OCI-LY7 (cell line): ENCODE data around the gene CLMP. TPM values are rescaled to one million over a fixed set of nuclear protein-coding genes. Genes with fewer than 3 reads are reported as not detected.

Experiments used
- BruUV-seq: library from RNA; stranded (reverse); fragments of 400-500 nt; replicated peaks from 2 replicates; lab custom pipeline; 2021; lab: Mats Ljungman, UMichigan
- CTCF ChIA-PET: fragments of 300-600 bp; sonication (Branson Sonifier 250); formaldehyde crosslinking; loops from one replicate; lab custom pipeline; 2022; ENCODE audit warnings: antibody characterized with exemption; ENCODE audit not compliant: unreplicated experiment; lab: Charles Lee
- POLR2A ChIA-PET: fragments of 300-600 bp; sonication (Branson Sonifier 250); formaldehyde crosslinking; loops from one replicate; lab custom pipeline; 2022; ENCODE audit warnings: antibody characterized with exemption; lab: Charles Lee
- DNase-seq: peaks from one replicate; pipeline ENCODE4 v3.0.0-alpha.2; 2015; ENCODE audit warnings: low spot score
- H2AFZ ChIP-seq: fragments of 200-600 bp; sonication (generic), shearing (Covaris generic); 2 replicates; pipeline ENCODE4 v1.6.1; 2014; ENCODE audit warnings: mild to moderate bottlenecking, antibody characterized with exemption, low read length, moderate library complexity
- H3K27ac ChIP-seq: fragments of 200-600 bp; sonication (generic); 2 replicates; pipeline ENCODE4 v1.5.1; 2014; ENCODE audit warnings: mixed run types, low read depth, mild to moderate bottlenecking, moderate library complexity, low read length, inconsistent platforms; ENCODE audit not compliant: poor library complexity, severe bottlenecking
- H3K36me3 ChIP-seq: fragments of 200-600 bp; sonication (generic); 2 replicates; pipeline ENCODE4 v1.6.1; 2014; ENCODE audit warnings: mild to moderate bottlenecking, antibody characterized with exemption, low read length, moderate library complexity, mixed read lengths; ENCODE audit not compliant: insufficient read depth
- H3K4me1 ChIP-seq: fragments of 200-600 bp; sonication (generic); 2 replicates; pipeline ENCODE4 v1.5.1; 2014; ENCODE audit warnings: mild to moderate bottlenecking, low read length; ENCODE audit not compliant: insufficient read depth, poor library complexity, severe bottlenecking
- H3K4me2 ChIP-seq: fragments of 200-600 bp; sonication (generic); 2 replicates; pipeline ENCODE4 v1.6.1; 2014; ENCODE audit warnings: mild to moderate bottlenecking, low read length
- H3K4me3 ChIP-seq: fragments of 200-600 bp; sonication (generic); 2 replicates; pipeline ENCODE4 v1.5.1; 2014; ENCODE audit warnings: mild to moderate bottlenecking, low read depth, low read length; ENCODE audit not compliant: poor library complexity, severe bottlenecking
- H3K79me2 ChIP-seq: fragments of 200-600 bp; sonication (generic); 2 replicates; pipeline ENCODE4 v1.6.1; 2016; ENCODE audit warnings: low read depth, mild to moderate bottlenecking, low read length, moderate library complexity, mixed read lengths; ENCODE audit not compliant: insufficient read depth
- H3K9me2 ChIP-seq: fragments of 200-600 bp; sonication (generic); 2 replicates; pipeline ENCODE4 v1.6.1; 2016; ENCODE audit warnings: mild to moderate bottlenecking, low read length, mixed read lengths; ENCODE audit not compliant: insufficient read depth
- H3K9me3 ChIP-seq: fragments of 200-600 bp; sonication (generic); 2 replicates; pipeline ENCODE4 v1.6.1; 2014; ENCODE audit warnings: mild to moderate bottlenecking, mixed run types, low read length, mixed read lengths
- H4K20me1 ChIP-seq: fragments of 200-600 bp; sonication (generic); 2 replicates; pipeline ENCODE4 v1.6.1; 2014; ENCODE audit warnings: mild to moderate bottlenecking, antibody characterized with exemption, low read length, moderate library complexity, mixed read lengths; ENCODE audit not compliant: insufficient read depth
- EZH2phosphoT487 ChIP-seq: fragments of 200-600 bp; sonication (generic); IDR thresholded peaks from 2 replicates; pipeline ENCODE4 v1.6.1; 2018; ENCODE audit warnings: low read depth, borderline replicate concordance, mild to moderate bottlenecking, mixed run types, antibody characterized with exemption, low read length, moderate library complexity, mixed read lengths
- intact Hi-C: fragments of 100-400 bp; cut with micrococcal nuclease; formaldehyde crosslinking; loops from one replicate; pipeline ENCODE4 v1.10.0; 2022; ENCODE audit not compliant: unreplicated experiment
- total RNA-seq, 2 experiments: library from RNA; depleted of rRNA in 1 of 2; stranded (reverse); fragments of >200 nt in 1 of 2; shearing (Covaris generic) in 1 of 2; gene quantifications; 2 replicates each; pipeline ENCODE4 v1.2.3, GENCODE V29; 2014 to 2022
- TF ChIP-seq, protein P1 (sequence below): fragments of 200-600 bp; sonication (generic); conservative IDR thresholded peaks from 2 replicates; pipeline ENCODE4 v1.5.1; 2014; ENCODE audit warnings: mild to moderate bottlenecking, antibody characterized with exemption, low read length, moderate library complexity, mixed read lengths

CLMP gene
- total RNA-seq, 2 experiments from 2014 or later: not detected

GRCh38 chr11:123231256-123231655, 36.2 kb upstream of the CLMP start:
- no peak overlapping the region for H3K4me3 ChIP-seq
- ChIA-PET POLR2A (no interaction called here), CTCF (no interaction called here)
- no peaks in the 10 kb centered on the region for H3K9me2 ChIP-seq
- BruUV-seq: no TSS peak
- TF ChIP-seq, protein P1, sequence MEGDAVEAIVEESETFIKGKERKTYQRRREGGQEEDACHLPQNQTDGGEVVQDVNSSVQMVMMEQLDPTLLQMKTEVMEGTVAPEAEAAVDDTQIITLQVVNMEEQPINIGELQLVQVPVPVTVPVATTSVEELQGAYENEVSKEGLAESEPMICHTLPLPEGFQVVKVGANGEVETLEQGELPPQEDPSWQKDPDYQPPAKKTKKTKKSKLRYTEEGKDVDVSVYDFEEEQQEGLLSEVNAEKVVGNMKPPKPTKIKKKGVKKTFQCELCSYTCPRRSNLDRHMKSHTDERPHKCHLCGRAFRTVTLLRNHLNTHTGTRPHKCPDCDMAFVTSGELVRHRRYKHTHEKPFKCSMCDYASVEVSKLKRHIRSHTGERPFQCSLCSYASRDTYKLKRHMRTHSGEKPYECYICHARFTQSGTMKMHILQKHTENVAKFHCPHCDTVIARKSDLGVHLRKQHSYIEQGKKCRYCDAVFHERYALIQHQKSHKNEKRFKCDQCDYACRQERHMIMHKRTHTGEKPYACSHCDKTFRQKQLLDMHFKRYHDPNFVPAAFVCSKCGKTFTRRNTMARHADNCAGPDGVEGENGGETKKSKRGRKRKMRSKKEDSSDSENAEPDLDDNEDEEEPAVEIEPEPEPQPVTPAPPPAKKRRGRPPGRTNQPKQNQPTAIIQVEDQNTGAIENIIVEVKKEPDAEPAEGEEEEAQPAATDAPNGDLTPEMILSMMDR: no peak
- TF ChIP-seq EZH2phosphoT487: no peak
- H4K20me1 ChIP-seq: no peaks in the 10 kb centered on the region
- peaks cover 7% of the 10 kb centered on the region for H3K4me1 ChIP-seq
- intact Hi-C loops: no loop called here
- DNase-seq: no peak
- no peaks in the 10 kb centered on the region for H3K36me3 ChIP-seq
- no peak overlapping the region for H3K4me2 ChIP-seq
- H3K9me3 ChIP-seq: no peaks in the 10 kb centered on the region
- no peaks in the 10 kb centered on the region for H3K79me2 ChIP-seq
- H3K27ac ChIP-seq: no peak overlapping the region
- no peak overlapping the region for H2AFZ ChIP-seq

- Histone ChIP-seq H3K36me3 (no peaks in the 10 kb centered on the region), H3K4me1 (peaks cover 7% of the 10 kb centered on the region), H2AFZ (no peak overlapping the region), H3K4me3 (no peak overlapping the region), H3K4me2 (no peak overlapping the region), H3K9me3 (no peaks in the 10 kb centered on the region), H4K20me1 (no peaks in the 10 kb centered on the region), H3K79me2 (no peaks in the 10 kb centered on the region), H3K9me2 (no peaks in the 10 kb centered on the region), H3K27ac (no peak overlapping the region)
- no TSS peak for BruUV-seq
- POLR2A ChIA-PET: interaction anchor here (0.7 kb wide), 1 partner anchor 100 kb away, joined by 3 read pairs; no protein-coding TSS in a partner anchor
- no peak for DNase-seq
- CTCF ChIA-PET: no interaction called here
- intact Hi-C loops: no loop called here
- TF ChIP-seq EZH2phosphoT487: no peak
- TF ChIP-seq, protein P1: no peak
These were observed 35.3 kb upstream of the CLMP start for GRCh38 chr11:123230346-123230745.

DNA sequence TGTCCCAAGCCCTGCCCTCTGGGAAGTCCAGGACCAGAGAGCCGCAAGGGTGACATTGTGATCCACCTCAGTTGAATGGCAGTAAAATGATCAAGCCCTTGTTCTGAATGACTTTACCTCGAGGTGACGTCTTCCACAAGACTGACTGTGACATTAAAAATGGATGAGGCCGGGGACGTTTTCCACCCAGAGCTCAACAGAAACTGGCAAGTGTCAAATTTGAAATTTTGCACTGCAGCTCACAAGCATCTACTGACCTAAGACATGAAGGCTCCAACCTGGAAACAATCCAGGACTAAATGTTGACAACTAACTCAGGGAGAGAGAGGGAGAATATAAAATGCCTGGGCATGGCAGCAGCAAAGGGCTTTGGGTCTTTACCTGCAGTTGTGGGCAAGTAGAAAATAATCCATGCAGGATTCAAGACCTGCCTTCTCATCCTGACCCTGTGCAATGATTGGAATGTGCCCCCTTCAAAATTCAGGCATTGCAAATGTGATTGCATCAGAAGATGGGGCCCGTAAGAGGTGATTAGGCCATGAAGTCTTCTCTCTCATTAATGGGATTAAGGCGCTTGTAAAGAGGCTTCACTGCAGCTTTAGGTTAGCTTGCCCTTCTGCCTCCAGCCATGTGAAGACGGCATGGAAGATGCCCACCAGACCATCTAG, 33.6 kb upstream of the CLMP start:
- Histone ChIP-seq H3K79me2 (no peaks in the 10 kb centered on the region), H3K27ac (no peak overlapping the region), H3K9me2 (no peaks in the 10 kb centered on the region), H3K9me3 (no peaks in the 10 kb centered on the region), H4K20me1 (no peaks in the 10 kb centered on the region), H3K36me3 (no peaks in the 10 kb centered on the region), H3K4me2 (no peak overlapping the region), H3K4me3 (no peak overlapping the region), H2AFZ (no peak overlapping the region), H3K4me1 (peaks cover 3% of the 10 kb centered on the region)
- no peak for DNase-seq
- ChIA-PET CTCF (no interaction called here), POLR2A (no interaction called here)
- intact Hi-C loops: no loop called here
- no TSS peak for BruUV-seq
- no peak for TF ChIP-seq EZH2phosphoT487
- TF ChIP-seq, protein P1: no peak
